ENCODE results near the gene CCT6A. TPM values are rescaled to one million over a fixed set of nuclear protein-coding genes. Genes with fewer than 3 reads are reported as not detected.
A peak's percentile ranks its signal among the peaks of the same experiment; 100 is the strongest.
"Not testable (repeated sequence)": the region's sequence is repeated elsewhere in the genome, so short reads cannot be mapped to it uniquely, and the experiment has no call there.

Gene CCT6A
- total RNA-seq, 1 donor from 2014 or later, result 76.2 TPM

GRCh38 chr7:56063882-56064625 is 12.5 kb downstream of the CCT6A start, which contains the start of gene SUMF2:
Gene SUMF2 (plus strand): TSS chr7:56064286. CDS start chr7:56064312, 26 bp downstream.
- H3K4me3 ChIP-seq, result peak within 1 kb of the TSS; percentile 77
- no peaks in the 10 kb centered on the region for H3K9me3 ChIP-seq
- no peaks in the 10 kb centered on the region for H3K27me3 ChIP-seq
- ATAC-seq (peak; percentile 99), DNase-seq (peak; percentile 97)
- H3K27ac ChIP-seq, result peak within 1 kb of the TSS; percentile 93
- H3K36me3 ChIP-seq, result peaks cover 54% of the 10 kb centered on the region
- peaks cover 10% of the 10 kb centered on the region for H3K4me1 ChIP-seq
- intact Hi-C loops (cut with DNase I), result no loop called here
- TF ChIP-seq CTCF (IDR thresholded peaks at IDR 0.05), result peak; percentile 37

GRCh38 chr7:56066376-56066775 is 14.8 kb downstream of the CCT6A start:
- H3K27me3 ChIP-seq; H3K27ac ChIP-seq; intact Hi-C loops (cut with DNase I); H3K4me1 ChIP-seq; H3K4me3 ChIP-seq; H3K9me3 ChIP-seq; ATAC-seq: not testable (repeated sequence)
- DNase-seq, result peak; percentile 40
- H3K36me3 ChIP-seq, result peaks cover 53% of the 10 kb centered on the region

GRCh38 chr7:56074371-56074791 is 22.8 kb downstream of the CCT6A start:
- H3K9me3 ChIP-seq, result no peaks in the 10 kb centered on the region
- peak; percentile 99 for ATAC-seq
- H3K4me1 ChIP-seq, result no peaks in the 10 kb centered on the region
- H3K27me3 ChIP-seq, result no peaks in the 10 kb centered on the region
- peaks cover 50% of the 10 kb centered on the region for H3K36me3 ChIP-seq
- H3K27ac ChIP-seq, result no peak overlapping the region
- intact Hi-C loops (cut with DNase I), result no loop called here
- H3K4me3 ChIP-seq, result no peak overlapping the region
- peak; percentile 92 for TF ChIP-seq CTCF (IDR thresholded peaks at IDR 0.05)
- DNase-seq, result peak; percentile 89

GRCh38 chr7:56077681-56078080 is 26.1 kb downstream of the CCT6A start:
- Histone ChIP-seq H3K4me1 (peaks cover 9% of the 10 kb centered on the region), H3K27ac (no peak overlapping the region), H3K27me3 (no peaks in the 10 kb centered on the region), H3K4me3 (no peak overlapping the region), H3K9me3 (no peaks in the 10 kb centered on the region), H3K36me3 (peaks cover 31% of the 10 kb centered on the region)
- ATAC-seq, result no peak
- TF ChIP-seq CTCF (IDR thresholded peaks at IDR 0.05), result no peak
- intact Hi-C loops (cut with DNase I), result loop anchor here (5.0 kb wide), 1 partner anchor 75 kb away; no protein-coding TSS in a partner anchor
- peak; percentile 30 for DNase-seq

- peak; percentile 48 for DNase-seq
Observed at GRCh38 chr7:56078196-56078595, 26.6 kb downstream of the CCT6A start.

More at GRCh38 chr7:56078196-56078595, 26.6 kb downstream of the CCT6A start:
- H3K27ac ChIP-seq, result no peak overlapping the region
- no peak overlapping the region for H3K4me3 ChIP-seq
- no peaks in the 10 kb centered on the region for H3K9me3 ChIP-seq
- no peak for TF ChIP-seq CTCF (IDR thresholded peaks at IDR 0.05)
- ATAC-seq, result no peak
- H3K36me3 ChIP-seq, result peaks cover 27% of the 10 kb centered on the region
- intact Hi-C loops (cut with DNase I), result loop anchor here (5.0 kb wide), 1 partner anchor 76 kb away; no protein-coding TSS in a partner anchor
- peaks cover 9% of the 10 kb centered on the region for H3K4me1 ChIP-seq
- no peaks in the 10 kb centered on the region for H3K27me3 ChIP-seq

Data from upper lobe of right lung (tissue), 1 donor.